Glomerular visceral epithelial cell (primary cell): Measurements from ENCODE around the gene DPP9.

Source experiments
- DNase-seq: peaks from one replicate; pipeline ENCODE4 v3.0.0-alpha.2; 2016; ENCODE audit errors: extremely low spot score

Gene DPP9

DNA sequence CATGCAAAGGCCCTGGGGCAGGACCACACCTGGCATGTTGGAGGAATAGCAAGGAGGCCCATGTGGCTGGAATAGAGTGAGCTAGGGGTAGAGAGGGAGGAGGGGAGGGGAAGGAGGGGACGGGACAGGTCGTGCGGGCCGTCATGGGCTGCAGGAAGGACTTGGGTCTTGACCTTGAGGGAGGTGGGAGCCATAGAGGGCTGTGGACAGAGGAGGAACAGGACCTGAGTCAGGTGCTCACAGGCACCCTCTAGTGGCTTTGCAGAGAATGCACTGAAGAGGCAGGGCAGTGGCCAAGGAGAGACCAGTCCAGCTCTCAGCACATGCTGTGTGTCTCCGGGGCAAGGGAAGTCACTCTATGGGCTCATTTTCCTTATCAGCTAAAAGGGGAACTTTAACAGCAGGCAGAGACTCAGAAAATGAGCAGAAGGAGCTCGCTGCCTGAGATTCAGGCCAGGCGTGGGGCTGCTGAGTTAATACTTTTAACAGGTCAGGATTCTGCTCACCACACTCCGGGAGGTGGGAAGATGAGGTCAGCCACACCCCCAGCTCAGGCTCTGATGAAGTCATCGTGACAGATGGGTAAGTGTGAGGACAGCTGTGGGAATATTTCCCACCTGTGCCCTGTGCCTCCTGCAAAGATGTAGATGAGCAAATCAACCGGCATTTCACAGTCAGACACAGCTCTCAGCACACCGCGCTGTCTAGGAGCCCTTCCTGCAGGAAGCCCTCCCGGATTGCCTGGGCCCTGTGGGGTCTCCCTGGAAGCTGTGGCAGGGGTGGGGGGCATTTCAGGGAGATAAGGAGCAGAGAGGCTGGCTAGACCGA lies 90.3 kb downstream of the DPP9 start:
- DNase-seq: peak; percentile 97
